ENCODE measurements around the gene RNF32. TPM values are rescaled to one million over a fixed set of nuclear protein-coding genes. Genes with fewer than 3 reads are reported as not detected.
"Not testable (repeated sequence)": the region's sequence is repeated elsewhere in the genome, so short reads cannot be mapped to it uniquely, and the experiment has no call there.

RNF32 gene
- total RNA-seq, 1 donor from 2014 or later: 1.6 TPM

- DNase-seq (ENCODE audit: low spot score, unreplicated experiment): no peak
- H3K27me3 Mint-ChIP-seq: no peaks in the 10 kb centered on the region
- H3K4me1 Mint-ChIP-seq (ENCODE audit: low read depth): peaks cover 5% of the 10 kb centered on the region
- TF ChIP-seq, protein P1, sequence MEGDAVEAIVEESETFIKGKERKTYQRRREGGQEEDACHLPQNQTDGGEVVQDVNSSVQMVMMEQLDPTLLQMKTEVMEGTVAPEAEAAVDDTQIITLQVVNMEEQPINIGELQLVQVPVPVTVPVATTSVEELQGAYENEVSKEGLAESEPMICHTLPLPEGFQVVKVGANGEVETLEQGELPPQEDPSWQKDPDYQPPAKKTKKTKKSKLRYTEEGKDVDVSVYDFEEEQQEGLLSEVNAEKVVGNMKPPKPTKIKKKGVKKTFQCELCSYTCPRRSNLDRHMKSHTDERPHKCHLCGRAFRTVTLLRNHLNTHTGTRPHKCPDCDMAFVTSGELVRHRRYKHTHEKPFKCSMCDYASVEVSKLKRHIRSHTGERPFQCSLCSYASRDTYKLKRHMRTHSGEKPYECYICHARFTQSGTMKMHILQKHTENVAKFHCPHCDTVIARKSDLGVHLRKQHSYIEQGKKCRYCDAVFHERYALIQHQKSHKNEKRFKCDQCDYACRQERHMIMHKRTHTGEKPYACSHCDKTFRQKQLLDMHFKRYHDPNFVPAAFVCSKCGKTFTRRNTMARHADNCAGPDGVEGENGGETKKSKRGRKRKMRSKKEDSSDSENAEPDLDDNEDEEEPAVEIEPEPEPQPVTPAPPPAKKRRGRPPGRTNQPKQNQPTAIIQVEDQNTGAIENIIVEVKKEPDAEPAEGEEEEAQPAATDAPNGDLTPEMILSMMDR (IDR thresholded peaks at IDR 0.05; ENCODE audit: unreplicated experiment): no peak
- H3K27ac Mint-ChIP-seq: no peak overlapping the region
- no peak overlapping the region for H3K4me3 Mint-ChIP-seq (ENCODE audit: low read depth)
- H3K36me3 Mint-ChIP-seq (ENCODE audit: insufficient read depth): peaks cover 37% of the 10 kb centered on the region
- H3K9me3 Mint-ChIP-seq (ENCODE audit: low read depth): peaks cover 35% of the 10 kb centered on the region
Measured at GRCh38 chr7:156691764-156692163, 51.2 kb downstream of the RNF32 start.

GRCh38 chr7:156692849-156693248 lies 52.3 kb downstream of the RNF32 start:
- no peak overlapping the region for H3K4me3 Mint-ChIP-seq (ENCODE audit: low read depth)
- H3K27ac Mint-ChIP-seq: no peak overlapping the region
- peaks cover 48% of the 10 kb centered on the region for H3K36me3 Mint-ChIP-seq (ENCODE audit: insufficient read depth)
- H3K9me3 Mint-ChIP-seq (ENCODE audit: low read depth): peaks cover 43% of the 10 kb centered on the region
- H3K27me3 Mint-ChIP-seq: no peaks in the 10 kb centered on the region
- no peak for DNase-seq (ENCODE audit: low spot score, unreplicated experiment)
- H3K4me1 Mint-ChIP-seq (ENCODE audit: low read depth): peaks cover 5% of the 10 kb centered on the region
- TF ChIP-seq, protein P1 (IDR thresholded peaks at IDR 0.05; ENCODE audit: unreplicated experiment): no peak

DNA sequence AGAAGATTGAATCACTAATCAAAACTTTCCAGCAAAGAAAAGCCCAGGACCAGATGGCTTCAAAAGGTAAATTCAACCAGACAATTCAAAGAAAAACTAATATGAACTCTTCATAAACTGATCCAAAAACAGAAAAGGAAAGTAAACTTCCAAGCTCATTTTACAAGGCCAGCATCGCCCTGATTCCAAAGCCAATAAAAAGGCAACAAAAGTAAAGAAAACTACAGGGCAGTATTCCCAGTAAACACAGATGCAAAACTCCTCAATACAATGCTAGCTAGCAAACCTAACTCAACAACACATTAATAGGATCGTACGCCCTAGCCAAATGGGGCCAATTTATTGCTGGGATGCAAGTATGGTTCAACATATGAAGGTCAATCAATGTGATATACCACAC lies 53.1 kb downstream of the RNF32 start:
- DNase-seq (ENCODE audit: low spot score, unreplicated experiment): no peak
- peaks cover 48% of the 10 kb centered on the region for H3K9me3 Mint-ChIP-seq (ENCODE audit: low read depth)
- peaks cover 55% of the 10 kb centered on the region for H3K36me3 Mint-ChIP-seq (ENCODE audit: insufficient read depth)
- no peak overlapping the region for H3K27ac Mint-ChIP-seq
- no peaks in the 10 kb centered on the region for H3K27me3 Mint-ChIP-seq
- no peak overlapping the region for H3K4me3 Mint-ChIP-seq (ENCODE audit: low read depth)
- peaks cover 4% of the 10 kb centered on the region for H3K4me1 Mint-ChIP-seq (ENCODE audit: low read depth)
- TF ChIP-seq, protein P1 (IDR thresholded peaks at IDR 0.05; ENCODE audit: unreplicated experiment): no peak

DNA sequence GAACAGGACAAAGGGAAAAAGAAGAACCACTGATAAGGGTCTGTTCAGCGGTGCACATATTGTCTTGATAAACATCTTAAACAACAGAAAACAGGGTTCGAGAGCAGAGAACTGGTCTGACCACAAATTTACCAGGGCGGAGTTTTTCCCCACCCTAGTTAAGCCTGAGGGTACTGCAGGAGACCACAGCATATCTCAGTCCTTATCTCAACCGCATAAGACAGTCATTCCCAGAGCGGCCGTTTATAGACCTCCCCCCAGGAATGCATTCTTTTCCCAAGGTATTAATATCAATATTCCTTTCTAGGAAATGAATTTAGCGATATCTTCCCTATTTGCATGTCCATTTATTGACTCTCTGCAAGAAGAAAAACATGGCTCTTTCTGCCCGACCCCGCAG lies 56.7 kb downstream of the RNF32 start:
- H3K4me1 Mint-ChIP-seq (ENCODE audit: low read depth); H3K4me3 Mint-ChIP-seq (ENCODE audit: low read depth); DNase-seq (ENCODE audit: low spot score, unreplicated experiment); H3K27ac Mint-ChIP-seq; H3K27me3 Mint-ChIP-seq: not testable (repeated sequence)
- Mint-ChIP-seq H3K36me3 (ENCODE audit: insufficient read depth) (peaks cover 76% of the 10 kb centered on the region), H3K9me3 (ENCODE audit: low read depth) (peaks cover 64% of the 10 kb centered on the region)

DNA sequence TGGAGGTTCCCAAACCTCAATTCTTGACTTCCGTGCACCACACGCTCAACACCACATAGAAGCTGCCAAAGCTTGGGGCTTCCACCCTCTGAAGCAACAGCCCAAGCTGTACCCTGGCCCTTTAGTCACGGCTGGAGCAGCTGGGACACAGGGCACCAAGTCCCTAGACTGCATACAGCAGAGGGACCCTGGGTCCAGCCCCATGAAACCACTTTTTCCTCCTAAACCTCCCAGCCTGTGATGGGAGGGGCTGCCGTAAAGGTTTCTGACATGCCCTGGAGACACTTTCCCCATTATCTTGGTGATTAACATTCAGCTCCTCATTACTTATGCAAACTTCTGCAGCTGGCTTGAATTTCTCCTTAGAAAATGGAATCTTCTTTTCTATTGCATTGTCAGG lies 57.9 kb downstream of the RNF32 start:
- not testable (repeated sequence) for DNase-seq (ENCODE audit: low spot score, unreplicated experiment); H3K27ac Mint-ChIP-seq; H3K4me3 Mint-ChIP-seq (ENCODE audit: low read depth); H3K4me1 Mint-ChIP-seq (ENCODE audit: low read depth); H3K27me3 Mint-ChIP-seq
- Mint-ChIP-seq H3K36me3 (ENCODE audit: insufficient read depth) (peaks cover 71% of the 10 kb centered on the region), H3K9me3 (ENCODE audit: low read depth) (peaks cover 57% of the 10 kb centered on the region)

GRCh38 chr7:156701787-156702186 lies 61.2 kb downstream of the RNF32 start:
- not testable (repeated sequence) for H3K4me3 Mint-ChIP-seq (ENCODE audit: low read depth); H3K27me3 Mint-ChIP-seq; DNase-seq (ENCODE audit: low spot score, unreplicated experiment); H3K27ac Mint-ChIP-seq; H3K4me1 Mint-ChIP-seq (ENCODE audit: low read depth)
- peaks cover 53% of the 10 kb centered on the region for H3K36me3 Mint-ChIP-seq (ENCODE audit: insufficient read depth)
- H3K9me3 Mint-ChIP-seq (ENCODE audit: low read depth): peaks cover 33% of the 10 kb centered on the region

DNA sequence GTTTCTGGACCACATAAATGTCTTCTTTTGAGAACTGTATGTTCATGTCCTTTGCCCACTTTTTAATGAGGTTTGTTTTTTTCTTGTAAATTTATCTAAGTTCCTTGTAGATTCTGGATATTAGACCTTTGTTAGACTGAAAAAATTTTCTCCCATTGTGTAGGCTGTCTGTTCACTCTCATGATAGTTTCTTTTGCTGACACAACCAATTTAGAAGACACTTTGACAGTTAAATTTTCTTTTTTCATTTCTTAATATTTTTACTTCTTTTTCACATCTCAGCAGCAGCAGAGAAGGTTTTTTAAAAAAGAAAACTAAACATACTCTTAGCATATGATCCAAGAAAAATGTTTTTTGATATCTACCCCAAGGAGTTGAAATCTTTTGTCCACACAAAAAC lies 61.8 kb downstream of the RNF32 start:
- Mint-ChIP-seq H3K36me3 (ENCODE audit: insufficient read depth) (peaks cover 51% of the 10 kb centered on the region), H3K9me3 (ENCODE audit: low read depth) (peaks cover 29% of the 10 kb centered on the region), H3K4me3 (ENCODE audit: low read depth) (no peak overlapping the region), H3K4me1 (ENCODE audit: low read depth) (peaks cover 1% of the 10 kb centered on the region), H3K27ac (no peak overlapping the region), H3K27me3 (no peaks in the 10 kb centered on the region)
- TF ChIP-seq, protein P1 (IDR thresholded peaks at IDR 0.05; ENCODE audit: unreplicated experiment): no peak
- no peak for DNase-seq (ENCODE audit: low spot score, unreplicated experiment)
